ENCODE data around the gene C2CD3.

C2CD3 gene, protein sequence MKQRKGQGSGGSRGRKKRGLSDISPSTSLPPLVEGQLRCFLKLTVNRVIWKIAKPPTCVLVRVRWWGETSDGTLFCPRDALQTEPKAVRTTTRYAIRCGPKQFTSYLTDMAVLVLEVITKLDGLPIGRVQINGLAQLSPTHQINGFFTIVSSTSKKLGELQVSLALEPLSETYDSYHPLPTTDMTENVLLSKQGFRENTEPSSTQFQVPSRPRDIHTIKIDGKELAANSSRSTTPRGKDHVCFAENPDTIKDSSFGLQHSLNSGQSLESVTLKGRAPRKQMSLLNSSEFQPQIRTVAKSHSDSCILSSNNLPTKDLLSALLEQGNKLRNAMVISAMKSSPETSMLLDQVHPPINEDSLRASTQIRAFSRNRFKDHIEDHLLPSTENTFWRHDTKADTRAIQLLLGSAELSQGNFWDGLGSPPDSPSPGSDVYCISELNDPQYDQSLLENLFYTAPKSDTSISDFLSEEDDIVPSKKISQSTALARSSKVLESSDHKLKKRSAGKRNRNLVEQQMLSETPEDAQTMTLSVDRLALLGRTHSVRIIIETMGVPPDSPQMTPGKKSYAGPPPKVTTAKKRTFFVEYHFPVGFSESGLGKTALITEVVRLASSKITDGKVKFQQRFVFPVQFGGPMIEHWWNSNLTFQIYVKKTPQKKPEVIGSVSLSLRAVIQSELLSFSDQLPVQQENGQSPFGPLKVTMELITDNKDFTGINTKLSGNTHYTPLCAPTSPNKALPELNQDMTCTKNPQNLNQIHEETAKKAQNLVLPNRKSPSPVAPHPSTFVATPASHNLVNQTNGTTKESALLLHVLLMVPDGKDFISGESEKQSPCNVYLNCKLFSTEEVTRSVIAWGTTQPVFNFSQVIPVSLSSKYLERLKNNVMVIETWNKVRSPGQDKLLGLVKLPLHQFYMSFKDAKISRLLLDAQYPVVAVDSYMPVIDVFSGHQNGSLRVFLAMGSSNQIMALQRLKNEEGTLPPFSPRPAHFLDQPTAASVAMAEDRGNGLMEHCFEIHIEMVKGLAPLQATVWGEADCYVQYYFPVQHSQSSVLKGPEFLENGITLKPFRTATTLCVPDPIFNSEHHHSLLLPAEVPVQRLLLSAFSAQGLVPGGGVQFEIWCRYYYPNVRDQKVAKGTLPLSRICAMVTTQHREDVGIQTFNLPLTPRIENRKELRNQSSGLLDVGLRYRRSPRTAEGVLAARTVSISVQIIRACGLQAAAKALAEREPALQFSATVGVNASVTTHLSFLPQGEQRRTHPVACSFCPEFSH (N-terminal part only)

DNA sequence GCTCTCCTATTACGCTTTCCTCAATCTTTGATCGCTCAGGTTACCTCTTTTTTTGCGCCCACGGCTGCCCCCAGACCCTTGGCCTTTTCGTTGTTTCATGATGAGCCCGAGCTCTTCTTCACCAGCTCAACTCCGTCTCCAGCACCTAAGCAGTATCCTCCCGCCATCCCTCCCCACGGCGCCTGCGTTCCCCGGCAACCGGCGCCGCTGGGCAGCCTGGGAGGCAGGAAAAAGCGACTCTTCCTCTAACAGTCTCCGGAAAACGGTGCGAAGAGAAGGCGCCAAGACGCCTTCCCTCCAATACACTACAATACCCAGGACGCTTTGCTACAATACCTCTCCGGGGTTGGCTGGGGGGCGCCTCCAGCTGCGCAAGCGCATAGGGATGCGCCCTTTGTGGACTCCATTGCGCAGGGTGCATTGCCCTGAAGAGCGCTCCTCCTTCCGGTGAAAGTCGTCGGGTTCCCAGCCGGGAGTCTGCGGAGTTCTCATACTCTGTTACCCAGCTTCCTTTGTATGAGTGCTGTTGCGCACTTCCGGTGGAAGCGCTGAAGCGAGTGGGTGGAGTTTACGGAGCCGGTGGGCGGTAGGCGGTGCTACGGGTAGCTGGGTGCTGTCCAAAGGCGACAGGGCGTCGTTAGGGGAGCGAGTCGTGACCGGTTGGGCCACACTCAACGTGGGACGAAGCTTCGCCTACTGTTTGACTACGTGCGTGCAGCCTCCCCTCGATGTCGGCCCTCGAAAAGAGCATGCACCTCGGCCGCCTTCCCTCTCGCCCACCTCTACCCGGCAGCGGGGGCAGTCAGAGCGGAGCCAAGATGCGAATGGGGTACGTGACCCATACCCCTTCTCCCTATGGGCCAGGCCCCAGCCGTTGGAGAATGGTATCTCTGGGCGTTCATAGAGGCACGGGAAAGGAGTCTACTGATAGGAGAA lies at the start of gene C2CD3, which contains the start of gene PPME1:
Gene C2CD3 (minus strand): TSS at position 309 of the 936 bp plus-strand sequence. CDS start 210 bp downstream, at position 99.
Gene PPME1 (plus strand): TSS at position 596 of the 936 bp plus-strand sequence. CDS start 133 bp downstream, at position 729.
- peak; percentile 92 for DNase-seq

DNA sequence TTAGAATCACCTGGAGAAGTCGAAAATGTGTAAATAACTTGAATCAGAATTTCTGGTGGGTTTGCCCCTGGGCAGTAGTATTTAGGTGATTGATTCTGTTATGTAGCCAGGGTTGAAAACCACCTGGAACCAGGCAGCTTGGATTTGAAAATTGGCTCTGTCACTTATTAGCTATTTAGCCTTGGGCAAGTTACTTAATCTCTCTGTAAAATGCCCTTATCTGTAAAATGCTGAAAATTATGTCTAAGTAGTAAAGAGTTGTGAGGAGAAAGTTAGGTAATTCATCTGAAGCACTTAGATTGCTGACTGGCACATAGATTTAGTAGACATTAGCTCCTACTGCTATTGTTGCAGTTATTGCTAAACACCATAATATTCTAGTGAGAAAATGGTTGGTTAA lies 49.6 kb upstream of the C2CD3 start:
- no peak for DNase-seq

DNA sequence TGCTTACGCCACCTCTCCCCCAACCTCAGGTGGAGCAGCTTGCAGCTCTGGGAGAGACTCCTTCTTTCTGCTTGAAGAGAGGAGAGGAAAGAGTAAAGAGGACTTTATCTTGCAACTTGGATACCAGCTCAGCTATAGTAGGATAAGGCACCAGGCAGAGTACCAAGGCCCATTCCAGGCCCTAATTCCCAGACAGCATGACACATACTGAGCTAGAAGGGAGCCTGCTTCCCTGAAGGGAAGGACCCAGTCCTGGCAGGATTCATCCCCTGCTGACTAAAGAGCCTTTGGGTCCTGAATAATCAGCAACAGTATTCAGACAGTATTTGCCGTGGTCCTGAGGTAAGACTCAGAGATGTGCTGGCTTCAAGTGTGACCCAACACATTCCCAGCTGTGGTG lies 41.7 kb upstream of the C2CD3 start:
- DNase-seq: no peak

DNA sequence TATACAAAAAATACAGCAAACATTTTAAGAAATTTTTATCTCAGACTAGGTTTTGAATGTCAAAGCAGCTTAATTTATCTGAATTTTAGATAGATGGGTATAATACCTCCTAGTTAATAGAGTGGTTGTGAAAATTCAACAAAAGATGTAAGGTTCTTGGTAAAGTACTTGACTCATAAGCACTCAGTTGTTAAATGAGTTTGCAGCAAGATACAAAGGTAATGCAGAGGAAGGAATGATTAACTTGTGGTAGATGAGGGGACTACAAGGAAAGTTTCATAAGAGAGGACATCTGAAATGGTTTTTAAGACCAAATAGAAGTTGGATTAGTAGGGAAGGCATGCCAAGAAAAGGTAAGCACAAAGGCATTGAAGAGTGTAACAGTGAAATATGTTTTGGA lies 37.7 kb upstream of the C2CD3 start:
- DNase-seq: no peak

DNA sequence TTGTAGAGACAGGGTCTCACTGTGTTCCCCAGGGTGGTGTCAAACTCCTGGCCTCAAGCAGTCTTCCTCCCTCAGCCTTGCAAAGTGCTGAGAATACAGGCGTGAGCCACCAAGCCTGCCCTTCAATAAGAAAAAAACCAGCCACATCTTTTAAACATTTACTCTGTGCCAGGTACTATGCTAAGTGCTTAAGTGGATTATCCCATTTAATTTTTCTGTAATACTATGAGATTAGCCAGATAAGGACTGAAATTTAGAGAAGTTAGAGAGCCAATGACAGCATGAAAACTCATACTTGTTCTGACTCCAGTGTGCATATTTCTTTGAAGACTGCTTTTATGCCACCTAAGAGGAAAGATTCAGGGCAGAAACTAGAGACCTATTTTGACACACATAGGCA lies 35.9 kb upstream of the C2CD3 start:
- no peak for DNase-seq

DNA sequence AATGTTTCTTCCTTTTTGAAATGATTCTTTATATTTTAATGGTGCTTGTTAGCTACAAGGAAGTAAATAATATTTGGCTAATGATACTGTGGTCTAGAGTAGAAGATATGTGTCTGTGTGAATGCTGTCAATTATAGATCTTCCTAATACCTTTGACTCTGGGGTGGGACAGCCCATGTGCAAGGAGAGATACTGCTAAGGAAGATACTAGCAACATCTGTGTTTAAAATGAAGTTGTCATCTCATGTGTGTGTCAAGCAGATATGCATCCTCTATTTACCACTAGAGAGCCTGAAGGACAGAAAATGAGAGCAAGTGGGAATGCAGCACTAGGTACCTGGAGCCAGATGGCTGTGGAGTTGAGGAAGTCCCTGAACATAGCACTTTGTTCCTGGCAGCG lies 34.4 kb upstream of the C2CD3 start:
- DNase-seq: no peak

DNA sequence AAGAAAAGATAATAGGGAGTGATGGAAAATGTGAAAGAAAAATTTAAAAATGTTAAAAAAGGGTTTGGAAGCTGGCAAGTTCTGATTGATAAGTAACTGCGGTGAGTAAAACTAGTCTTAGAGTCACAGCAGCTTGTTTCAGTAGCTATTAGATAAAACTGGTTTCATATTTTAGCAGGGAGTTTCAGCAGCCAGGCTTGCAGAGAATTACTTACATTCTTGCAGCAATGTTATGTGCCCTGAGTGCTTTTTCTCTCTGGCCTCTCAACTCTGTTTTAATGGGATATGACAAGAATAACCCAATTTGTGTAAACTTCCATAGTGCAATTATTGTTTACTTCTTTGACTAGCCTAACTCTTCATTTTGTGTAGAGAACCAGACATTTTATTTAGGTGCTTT lies 33.9 kb upstream of the C2CD3 start:
- no peak for DNase-seq

DNA sequence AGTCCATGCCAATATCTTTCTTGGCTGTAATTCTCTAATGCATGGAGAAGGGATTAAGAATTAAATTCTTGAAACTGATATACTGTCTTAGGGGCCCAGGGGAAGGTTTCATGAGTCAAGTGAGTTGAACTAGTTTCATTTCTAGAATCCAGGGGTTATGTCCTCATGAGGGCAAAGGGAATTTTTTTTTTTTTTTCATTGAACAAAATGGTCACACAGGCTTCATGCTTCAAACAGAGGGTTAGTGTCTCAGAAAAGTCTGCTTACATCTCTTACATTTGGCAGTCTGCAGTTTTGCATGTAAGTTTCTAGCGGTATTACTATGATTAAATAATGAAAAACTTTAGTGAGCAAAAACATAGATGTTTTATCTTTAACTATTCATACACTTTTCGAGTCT lies 33.2 kb upstream of the C2CD3 start:
- no peak for DNase-seq

DNA sequence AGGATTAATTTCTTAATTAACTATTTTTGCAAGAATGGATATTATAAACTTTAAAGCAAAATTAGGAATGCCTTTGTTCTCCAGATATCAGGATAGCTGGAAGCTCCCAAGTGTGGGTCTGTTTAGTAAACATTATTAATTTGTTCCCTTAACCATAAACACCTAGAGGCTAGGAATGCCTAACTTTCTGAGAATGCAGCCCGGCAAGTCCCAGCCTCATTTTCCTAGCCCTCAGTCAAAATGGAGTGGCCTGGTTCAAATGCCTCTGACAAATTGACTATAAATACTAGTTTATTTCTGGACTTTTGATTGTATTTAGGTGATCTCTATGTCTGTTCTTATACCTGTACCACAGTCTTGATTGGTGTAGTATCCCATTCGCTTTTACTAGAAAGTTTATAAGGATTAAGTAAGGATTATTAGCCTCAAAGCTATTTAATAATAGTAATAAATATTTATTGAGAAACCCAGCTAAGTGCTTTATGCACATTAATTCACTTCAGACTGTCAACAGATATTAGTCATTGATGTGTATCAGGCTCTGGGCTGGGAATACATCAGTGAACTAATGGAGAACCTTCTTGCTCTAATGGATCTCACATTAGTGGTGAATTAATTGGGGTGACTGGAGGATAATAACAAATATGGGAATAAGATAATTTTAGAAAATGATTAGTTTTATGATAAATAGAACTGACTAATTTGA lies 26.1 kb upstream of the C2CD3 start:
- no peak for DNase-seq

DNA sequence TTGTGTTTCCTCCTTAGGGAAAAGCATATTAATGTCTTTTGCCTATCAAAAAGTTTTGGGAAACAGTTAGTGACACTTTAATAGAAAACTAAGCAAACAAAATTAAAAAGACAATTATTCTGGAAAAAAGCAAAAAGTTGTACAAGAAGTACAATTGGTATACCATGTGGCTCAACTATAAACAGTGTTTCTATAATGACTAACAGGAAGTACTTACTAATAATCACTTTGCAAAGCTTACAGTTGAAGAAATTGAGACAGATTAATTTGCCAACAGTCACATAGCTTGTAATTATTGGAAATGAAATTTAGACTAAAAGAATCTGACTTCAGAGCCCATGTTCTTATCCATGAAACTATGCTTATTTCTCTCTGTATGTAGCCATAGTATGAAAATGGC lies 25.0 kb upstream of the C2CD3 start:
- DNase-seq: no peak

DNA sequence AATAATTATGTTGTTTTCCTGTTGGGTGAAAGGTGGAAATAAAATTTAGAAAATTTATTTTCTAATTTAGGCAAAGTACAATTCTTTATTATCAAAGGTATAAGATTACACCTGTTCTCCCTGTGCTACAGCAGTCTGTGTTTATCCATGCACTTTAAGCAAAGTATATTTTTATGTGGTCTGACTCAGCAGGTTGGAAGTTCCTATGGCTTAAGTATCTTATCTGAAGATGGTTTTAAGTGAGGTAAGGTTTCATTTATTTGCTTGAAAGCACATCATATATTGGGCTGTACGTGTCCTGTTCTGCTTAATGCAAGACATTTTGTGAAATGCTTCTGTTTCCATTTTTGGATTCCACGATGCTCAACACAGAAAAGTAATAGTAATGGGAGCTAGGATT lies 14.9 kb upstream of the C2CD3 start:
- DNase-seq: no peak

DNA sequence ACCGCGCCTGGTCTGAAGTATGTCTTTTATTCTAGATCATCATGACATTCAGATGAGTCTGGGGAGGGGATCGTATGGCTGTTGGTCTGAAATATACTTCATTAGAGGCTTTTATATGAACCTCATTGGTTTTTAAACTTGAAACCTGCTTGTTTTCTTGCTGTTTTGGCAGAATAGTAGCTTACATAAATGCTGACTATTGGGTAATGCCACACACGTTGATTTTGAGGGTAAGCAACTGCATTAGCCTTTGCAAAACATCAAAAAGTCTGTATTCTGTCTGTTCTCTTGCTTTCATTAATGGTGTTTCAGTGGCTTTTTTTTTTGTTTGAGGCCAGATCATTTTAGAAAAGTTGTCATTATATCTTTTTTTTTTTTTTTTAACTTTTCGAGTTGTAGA lies 14.5 kb upstream of the C2CD3 start:
- DNase-seq: no peak

DNA sequence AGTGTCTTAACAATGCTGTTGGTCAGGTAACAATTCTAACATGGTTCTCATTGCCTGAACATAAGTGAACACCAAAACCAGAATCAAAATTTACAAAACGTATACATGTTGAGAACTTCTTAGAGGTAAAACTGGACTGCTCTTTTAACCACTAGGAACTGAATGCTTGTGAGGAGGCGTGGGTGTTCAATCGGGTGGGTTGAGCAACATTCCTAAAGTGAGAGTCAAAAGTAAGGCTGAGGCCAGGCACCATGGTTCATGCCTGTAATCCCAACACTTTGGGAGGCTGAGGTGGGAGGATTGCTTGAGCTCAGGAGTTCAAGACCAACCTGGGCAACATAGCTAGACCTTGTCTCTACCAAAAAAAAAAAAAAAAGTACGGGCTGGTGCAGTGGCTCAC lies 11.8 kb upstream of the C2CD3 start:
- DNase-seq: no peak

DNA sequence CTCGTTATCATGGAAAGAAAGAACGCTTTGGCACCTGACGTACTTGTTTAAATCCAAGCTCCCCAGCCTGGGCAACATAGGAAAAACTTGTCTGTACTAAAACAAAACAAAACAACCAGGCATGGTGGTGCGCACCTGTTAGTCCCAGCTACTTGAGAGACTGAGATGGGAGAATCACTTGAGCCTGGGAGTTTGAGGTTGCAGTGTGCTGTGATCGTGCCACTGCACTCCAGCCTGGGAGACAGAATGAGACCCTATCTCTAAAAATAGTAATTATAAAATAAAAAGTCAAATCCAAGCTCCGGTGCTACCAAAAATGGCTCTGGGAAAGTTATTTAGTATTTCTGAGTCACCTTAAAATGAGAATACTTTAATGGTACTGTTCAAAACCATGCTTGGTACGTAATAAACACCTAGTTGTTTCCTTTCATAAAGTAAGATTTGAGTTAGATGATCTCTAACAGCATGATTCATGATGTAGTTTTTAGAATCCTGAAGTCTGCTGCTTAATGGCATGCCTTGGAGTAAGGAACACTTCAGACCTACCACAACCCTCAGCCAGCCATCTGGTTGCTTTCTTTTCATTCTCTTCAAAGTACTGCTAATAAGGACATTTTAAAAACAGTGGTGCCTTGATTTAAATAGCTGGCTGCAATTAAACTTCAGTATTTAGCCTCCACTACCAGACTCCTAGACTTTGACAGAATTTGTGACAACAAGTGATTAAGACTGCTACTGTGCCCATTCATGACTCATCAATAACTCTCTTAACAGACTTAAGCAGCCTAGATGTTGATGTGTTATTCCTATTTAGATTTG lies 8.6 kb upstream of the C2CD3 start:
- no peak for DNase-seq

DNA sequence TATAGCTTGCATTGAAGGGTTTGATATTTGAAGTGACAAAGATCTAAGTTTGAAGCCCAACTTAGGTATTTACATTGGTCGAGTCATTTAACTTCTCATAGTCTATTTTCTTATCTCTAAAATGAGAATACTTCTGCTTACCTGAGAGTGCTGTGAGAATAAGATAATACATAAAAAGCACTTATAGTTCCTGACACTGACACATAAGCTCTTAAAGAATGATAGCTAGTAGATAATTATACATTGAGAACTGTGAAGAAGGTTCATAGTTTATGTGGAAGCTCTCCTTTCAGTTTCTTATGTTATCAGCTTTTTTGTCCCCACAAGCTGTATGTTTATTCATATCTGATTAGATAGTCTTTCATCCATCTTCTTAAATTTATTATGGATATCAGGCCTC lies 5.1 kb upstream of the C2CD3 start:
- DNase-seq: no peak

DNA sequence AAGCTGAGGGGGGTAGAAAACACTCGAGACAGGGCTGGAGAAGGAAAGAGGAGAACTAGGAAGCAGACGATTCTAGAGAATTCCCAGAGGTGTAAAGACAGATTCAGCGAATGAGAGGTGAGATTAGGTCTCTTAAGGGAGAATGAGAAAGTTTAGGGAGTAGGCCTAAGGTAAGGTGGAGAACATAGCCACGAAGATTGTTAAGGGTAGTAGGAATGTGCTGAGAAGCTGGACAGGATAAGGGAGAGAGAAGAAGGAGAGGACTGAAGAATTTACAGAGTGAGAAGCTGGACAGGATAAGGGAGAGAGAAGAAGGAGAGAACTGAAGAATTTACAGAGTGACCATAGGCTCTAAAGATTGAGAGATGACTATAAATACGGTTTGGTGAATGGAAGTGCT lies 1.2 kb upstream of the C2CD3 start:
- DNase-seq: no peak

DNA sequence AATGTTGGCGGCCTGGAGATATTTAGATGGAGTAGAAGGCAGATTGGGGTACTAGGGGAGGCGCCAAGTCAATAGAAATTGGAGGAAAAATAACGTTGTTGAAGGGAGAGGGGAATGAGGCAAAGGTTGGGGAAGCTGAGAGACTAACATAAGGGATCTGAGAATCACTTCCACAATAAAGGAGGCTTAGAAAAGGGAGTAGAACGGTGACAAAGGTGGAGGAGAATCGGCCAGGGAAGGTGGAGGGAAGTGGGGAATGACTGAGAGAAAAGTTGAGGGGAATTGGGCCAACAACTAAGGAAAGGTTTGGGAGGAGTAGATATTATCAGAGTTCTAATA lies 797 bp upstream of the C2CD3 start:
- no peak for DNase-seq

DNA sequence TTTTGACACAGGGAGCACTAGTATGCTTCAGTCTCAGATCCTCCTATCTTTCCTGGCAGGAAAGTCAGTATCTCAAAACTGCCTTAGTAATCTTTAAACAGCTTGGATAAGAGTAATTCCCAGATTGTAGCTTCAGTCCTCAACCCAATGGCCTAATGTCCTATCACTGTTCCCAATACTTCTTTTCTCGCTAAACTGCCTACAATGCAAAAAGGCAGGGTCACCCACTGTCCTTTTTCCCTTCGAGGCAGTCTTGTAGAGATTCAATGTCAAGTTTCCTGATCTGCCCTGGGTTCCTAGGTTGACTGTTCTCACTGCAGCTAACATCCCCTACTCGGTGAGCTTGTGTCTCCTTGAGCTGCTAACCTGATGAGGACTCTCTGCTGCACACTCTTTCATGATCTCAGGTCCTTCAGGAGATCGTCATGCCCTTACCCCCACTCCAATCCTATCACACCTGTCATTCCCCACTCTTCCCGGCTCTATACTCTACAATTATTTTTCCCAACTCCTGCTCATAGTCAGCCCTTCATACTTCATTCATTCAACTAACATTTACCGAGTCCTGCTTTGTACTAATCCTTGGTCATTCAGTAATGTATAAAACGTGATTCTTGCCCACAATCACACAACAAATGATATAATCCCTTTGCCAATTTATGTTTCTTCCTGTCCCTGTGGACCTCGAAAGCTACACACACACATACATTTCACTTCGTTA lies 904 bp downstream of the C2CD3 start:
- DNase-seq: no peak

DNA sequence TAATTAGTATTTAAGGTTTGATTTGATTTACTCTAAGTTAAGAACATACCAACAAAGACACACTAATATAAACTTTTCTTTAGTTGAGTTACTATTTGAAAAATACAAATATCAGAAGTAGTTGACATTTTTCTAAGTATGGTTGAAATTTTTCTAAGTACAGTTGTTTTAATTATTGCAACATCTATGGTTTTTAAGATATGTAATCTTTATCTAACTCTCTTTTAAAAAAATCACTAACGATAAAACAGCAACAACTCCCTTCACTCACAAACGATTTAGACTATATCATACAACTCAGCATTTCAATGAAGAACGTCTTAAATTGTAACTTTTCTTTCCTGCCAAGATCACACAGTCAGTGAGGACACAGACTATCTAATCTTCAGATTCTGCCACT lies 2.0 kb downstream of the C2CD3 start:
- DNase-seq: no peak

Data from SIG-M5 (cell line).